Transverse colon (tissue), 4 donors: Measurements from ENCODE around the gene CD1B. TPM values are rescaled to one million over a fixed set of nuclear protein-coding genes. Genes with fewer than 3 reads are reported as not detected.

ENCODE experiments used
- DNase-seq: peaks from one replicate; pipeline ENCODE4 v3.0.0-alpha.2; 2019
- H3K27ac ChIP-seq, 4 donors: fragments of 200-600 bp; sonication (generic); 2 replicates each; pipeline ENCODE4 v1.5.1; 2016 to 2018; ENCODE audit warnings: inconsistent platforms in 4 of 4
- H3K27me3 ChIP-seq: fragments of 200-600 bp; sonication (generic); 2 replicates; pipeline ENCODE4 v1.5.1; 2017; ENCODE audit warnings: inconsistent platforms
- H3K36me3 ChIP-seq, 4 donors: fragments of 200-600 bp; sonication (generic); 2 replicates each; pipeline ENCODE4 v1.5.1; 2017 to 2019; ENCODE audit warnings: inconsistent platforms in 4 of 4
- H3K4me1 ChIP-seq, 4 donors: fragments of 200-600 bp; sonication (generic); 2 replicates each; pipeline ENCODE4 v1.5.1; 2017 to 2020; ENCODE audit warnings: inconsistent platforms in 4 of 4
- H3K4me3 ChIP-seq, 4 donors: fragments of 200-600 bp; sonication (generic); 1 replicate in 1 of 4; 2 replicates in 3 of 4; pipeline versions ENCODE4 v1.5.1 to v1.6.1; 2017 to 2019; ENCODE audit warnings: inconsistent platforms in 4 of 4
- H3K9me3 ChIP-seq, 2 donors: fragments of 200-600 bp; sonication (generic); 2 replicates each; pipeline ENCODE4 v1.5.1; 2017 to 2019; ENCODE audit warnings: inconsistent platforms in 2 of 2
- EP300 ChIP-seq: sonication (generic); formaldehyde crosslinking; IDR thresholded peaks from one replicate; pipeline ENCODE4 v1.6.1; 2017; ENCODE audit warnings: antibody characterized with exemption, low read depth
- POLR2A ChIP-seq: fragments of 450-650 bp; IDR thresholded peaks from one replicate; pipeline ENCODE4 v1.6.1; 2016; ENCODE audit warnings: antibody characterized with exemption, mild to moderate bottlenecking, moderate library complexity
- POLR2AphosphoS5 ChIP-seq, 3 donors: sonication (generic); formaldehyde crosslinking; IDR thresholded peaks; one replicate each; pipeline ENCODE4 v1.6.1; 2016; ENCODE audit warnings: antibody characterized with exemption in 3 of 3
- WGBS, 2 donors: methylation state at CpG; one replicate each; pipeline ENCODE4 v1.1.5; 2018; ENCODE audit warnings: low coverage in 1 of 2; 5-methylcytosine and 5-hydroxymethylcytosine counted together
- in situ Hi-C, 4 donors: fragments of 200-750 bp; cut with MboI; loops; one replicate each; pipeline versions ENCODE4 v1.15.0 to v1.15.1; 2017; ENCODE audit warnings: low sequenced_read_pairs in 3 of 4, low pct_ligation_motif_present in 1 of 4, low pct_unique_long_range_greater_than_20kb in 1 of 4
- intact Hi-C: fragments of 100-400 bp; cut with DNase I; formaldehyde crosslinking; loops from one replicate; pipeline ENCODE4 v1.15.1; 2023; ENCODE audit warnings: low total_unique reads
- total RNA-seq, 4 donors: library from RNA; depleted of rRNA; stranded (reverse); fragments of >200 nt; gene quantifications; one replicate each; pipeline ENCODE4 v1.1.0, GENCODE V29; 2016
- TF ChIP-seq, protein P1 (sequence below), 5 experiments: fragments of 200-600 bp in 3 of 5; fragments of 450-650 bp in 2 of 5; sonication (generic) in 3 of 5; IDR thresholded peaks; 1 replicate in 2 of 5; 2 replicates in 3 of 5; pipeline ENCODE4 v1.5.1; 2016 to 2017; ENCODE audit warnings: antibody characterized with exemption in 5 of 5, inconsistent platforms in 3 of 5, mild to moderate bottlenecking in 2 of 5, moderate library complexity in 1 of 5

The CD1B gene
- total RNA-seq, 4 donors from 2014 or later: not detected

DNA sequence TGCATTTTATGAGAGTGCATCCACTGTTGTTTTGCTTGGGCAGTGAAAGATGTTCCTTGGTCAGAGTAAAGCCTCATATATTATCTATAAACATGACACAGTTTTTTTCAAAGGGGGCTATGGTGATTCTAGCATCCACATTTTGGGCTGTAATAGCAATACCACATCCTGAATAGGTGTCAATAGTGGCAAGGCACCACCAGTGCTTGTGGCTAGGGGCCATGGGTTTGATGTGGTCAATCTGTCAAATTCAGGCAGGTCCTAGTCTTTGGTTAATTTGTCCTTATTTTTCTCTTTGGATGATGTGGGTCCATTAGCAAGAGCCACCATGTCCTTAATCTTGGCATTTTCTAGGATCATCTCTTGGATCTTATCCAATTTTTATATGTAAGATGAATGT lies 35.5 kb upstream of the CD1B start:
- Histone ChIP-seq H3K36me3 (no peaks in the 10 kb centered on the region), H3K27me3 (no peaks in the 10 kb centered on the region), H3K4me3 (no peak overlapping the region), H3K27ac (no peak overlapping the region), H3K4me1 (no peaks in the 10 kb centered on the region), H3K9me3 (peaks cover 0 to 4% of the 10 kb centered on the region in 2 donors)
- intact Hi-C loops: no loop called here
- in situ Hi-C loops: no loop called here
- no peak for DNase-seq
- no peak for TF ChIP-seq EP300
- TF ChIP-seq, protein P1, sequence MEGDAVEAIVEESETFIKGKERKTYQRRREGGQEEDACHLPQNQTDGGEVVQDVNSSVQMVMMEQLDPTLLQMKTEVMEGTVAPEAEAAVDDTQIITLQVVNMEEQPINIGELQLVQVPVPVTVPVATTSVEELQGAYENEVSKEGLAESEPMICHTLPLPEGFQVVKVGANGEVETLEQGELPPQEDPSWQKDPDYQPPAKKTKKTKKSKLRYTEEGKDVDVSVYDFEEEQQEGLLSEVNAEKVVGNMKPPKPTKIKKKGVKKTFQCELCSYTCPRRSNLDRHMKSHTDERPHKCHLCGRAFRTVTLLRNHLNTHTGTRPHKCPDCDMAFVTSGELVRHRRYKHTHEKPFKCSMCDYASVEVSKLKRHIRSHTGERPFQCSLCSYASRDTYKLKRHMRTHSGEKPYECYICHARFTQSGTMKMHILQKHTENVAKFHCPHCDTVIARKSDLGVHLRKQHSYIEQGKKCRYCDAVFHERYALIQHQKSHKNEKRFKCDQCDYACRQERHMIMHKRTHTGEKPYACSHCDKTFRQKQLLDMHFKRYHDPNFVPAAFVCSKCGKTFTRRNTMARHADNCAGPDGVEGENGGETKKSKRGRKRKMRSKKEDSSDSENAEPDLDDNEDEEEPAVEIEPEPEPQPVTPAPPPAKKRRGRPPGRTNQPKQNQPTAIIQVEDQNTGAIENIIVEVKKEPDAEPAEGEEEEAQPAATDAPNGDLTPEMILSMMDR (IDR thresholded peaks at IDR 0.05): no peak
- TF ChIP-seq POLR2AphosphoS5 (IDR thresholded peaks at IDR 0.05): no peak
- no peak for TF ChIP-seq POLR2A

DNA sequence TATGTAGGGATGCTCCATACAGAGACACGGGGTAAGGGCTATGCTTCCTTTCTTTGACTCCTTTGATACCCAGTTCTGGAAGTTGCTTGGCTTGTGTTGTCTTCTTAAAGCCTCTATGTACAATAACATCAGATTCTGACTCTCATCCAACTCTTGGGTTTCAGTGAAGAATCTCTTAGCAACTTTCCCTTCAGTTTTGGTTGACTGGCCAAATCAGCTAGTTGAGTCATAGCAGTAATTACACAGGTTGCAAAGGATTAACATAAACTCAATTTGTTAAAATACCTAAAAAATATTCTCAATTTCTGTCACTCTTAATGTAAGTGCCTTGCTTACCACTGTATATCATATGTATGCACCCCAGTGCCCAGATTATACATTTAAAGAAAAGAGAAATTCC lies 31.6 kb upstream of the CD1B start:
- H3K4me1 ChIP-seq: no peaks in the 10 kb centered on the region
- H3K27ac ChIP-seq: no peak overlapping the region
- in situ Hi-C loops: no loop called here
- no peak for TF ChIP-seq POLR2A
- TF ChIP-seq, protein P1 (IDR thresholded peaks at IDR 0.05): no peak
- TF ChIP-seq EP300: no peak
- TF ChIP-seq POLR2AphosphoS5 (IDR thresholded peaks at IDR 0.05): no peak
- H3K36me3 ChIP-seq: no peaks in the 10 kb centered on the region
- H3K27me3 ChIP-seq: no peaks in the 10 kb centered on the region
- WGBS, 2 donors: 75% methylated on average over 1 of the region's 1 CpG; no CpG with 5 or more reads in 1 of the 2 donors
- intact Hi-C loops: no loop called here
- no peak overlapping the region for H3K4me3 ChIP-seq
- no peak for DNase-seq
- H3K9me3 ChIP-seq: no peaks in the 10 kb centered on the region

DNA sequence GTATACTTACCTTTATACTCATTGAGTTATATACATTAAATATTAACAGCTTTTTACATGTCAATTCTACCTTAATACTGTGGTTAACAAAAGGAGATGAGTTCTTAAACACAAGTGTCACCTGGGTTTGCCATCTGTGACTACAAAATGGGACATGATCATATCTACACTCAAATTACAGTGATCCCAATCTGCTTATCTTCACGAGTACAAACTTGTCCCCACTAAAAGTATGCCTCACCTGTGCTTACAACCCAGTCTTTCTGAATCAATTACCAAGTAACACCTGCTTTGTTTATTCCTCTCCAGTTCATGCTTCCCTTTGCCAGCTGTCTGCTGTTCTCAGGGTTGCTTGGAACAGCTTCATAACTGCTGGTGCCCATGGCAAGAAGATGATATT lies 31.2 kb upstream of the CD1B start:
- no peak for DNase-seq
- Histone ChIP-seq H3K27ac (no peak overlapping the region), H3K27me3 (no peaks in the 10 kb centered on the region), H3K9me3 (no peaks in the 10 kb centered on the region), H3K4me3 (no peak overlapping the region), H3K4me1 (no peaks in the 10 kb centered on the region), H3K36me3 (no peaks in the 10 kb centered on the region)
- no peak for TF ChIP-seq POLR2AphosphoS5 (IDR thresholded peaks at IDR 0.05)
- TF ChIP-seq, protein P1 (IDR thresholded peaks at IDR 0.05): no peak
- no peak for TF ChIP-seq EP300
- no peak for TF ChIP-seq POLR2A
- intact Hi-C loops (no loop called here), in situ Hi-C loops (no loop called here)
- 17 to 35% methylated on average over 1 of the region's 1 CpG for WGBS, 2 donors

DNA sequence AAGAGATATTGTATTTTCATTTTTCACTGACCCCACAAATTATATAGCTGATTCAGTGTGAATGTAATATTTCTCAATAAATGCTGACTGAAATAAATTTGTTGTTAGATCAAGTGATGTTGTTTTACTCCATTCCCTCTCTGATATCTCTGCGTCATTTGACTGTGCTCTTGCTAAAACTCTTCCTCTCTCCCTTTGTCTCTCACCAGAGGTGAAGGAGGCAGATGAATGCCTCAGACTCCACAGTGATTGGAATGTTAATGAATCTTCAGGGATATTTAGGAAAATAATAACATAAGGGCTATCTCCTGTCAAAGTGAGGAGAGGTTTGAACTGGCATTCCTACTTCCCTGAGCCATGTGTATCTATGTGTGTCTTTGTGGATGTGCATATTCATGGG lies 26.1 kb upstream of the CD1B start:
- in situ Hi-C loops: no loop called here

More for the DNA sequence above, 26.1 kb upstream of the CD1B start:
- no peak overlapping the region for H3K27ac ChIP-seq
- no peak overlapping the region for H3K4me3 ChIP-seq
- no peaks in the 10 kb centered on the region for H3K4me1 ChIP-seq
- no peaks in the 10 kb centered on the region for H3K27me3 ChIP-seq
- no peaks in the 10 kb centered on the region for H3K9me3 ChIP-seq
- intact Hi-C loops: no loop called here
- 92 to 94% methylated on average over 1 of the region's 1 CpG for WGBS, 2 donors
- TF ChIP-seq POLR2AphosphoS5 (IDR thresholded peaks at IDR 0.05) (no peak), POLR2A (no peak), EP300 (no peak)
- TF ChIP-seq, protein P1 (IDR thresholded peaks at IDR 0.05): no peak
- H3K36me3 ChIP-seq: no peaks in the 10 kb centered on the region
- no peak for DNase-seq
